K562 (cell line): ENCODE measurements around the gene CACNA2D3. TPM values are rescaled to one million over a fixed set of nuclear protein-coding genes. Genes with fewer than 3 reads are reported as not detected.

Experiments used
- ATAC-seq: fragments of 200-7000 bp; cut with Tn5 transposase; 3 replicates; pipeline ENCODE4 v1.9.1; 2020; ENCODE audit warnings: moderate library complexity
- BruUV-seq: library from RNA; stranded (reverse); fragments of 400-500 nt; replicated peaks from 2 replicates; lab custom pipeline; 2021; lab: Mats Ljungman, UMichigan
- CTCF ChIA-PET: fragments of 300-600 bp; formaldehyde crosslinking; extraction: SDS; loops from one replicate; lab custom pipeline; 2021; ENCODE audit warnings: low intra/inter-chr PET ratio; lab: Yijun Ruan, JAX
- POLR2A ChIA-PET: fragments of 300-600, 350-650 bp; sonication (Branson Sonifier 250); formaldehyde crosslinking; extraction: SDS; loops from one replicate; lab custom pipeline; 2021; ENCODE audit warnings: antibody characterized with exemption, inconsistent platforms; lab: Yijun Ruan, JAX
- DNase-seq, 4 experiments: peaks; one replicate each; pipeline versions ENCODE4 v3.0.0 to v3.0.0-alpha.2; 2011 to 2018; ENCODE audit warnings: low spot score in 3 of 4, mixed read lengths in 3 of 4; ENCODE audit errors: extremely low read depth in 1 of 4
- FAIRE-seq: peaks from 2 replicates; lab custom pipeline; 2011; peaks lifted over from hg19 to GRCh38; lab: Jason Lieb, UNC
- H2AFZ ChIP-seq: 2 replicates; pipeline ENCODE4 v1.6.0; 2011; ENCODE audit warnings: low read depth, low read length, control low read depth, inconsistent platforms
- H3K27ac ChIP-seq: fragments of 200-600 bp; 3 replicates; pipeline ENCODE4 v1.8.0; 2011; ENCODE audit warnings: low read depth, mild to moderate bottlenecking, control low read depth, inconsistent platforms, low read length, moderate library complexity, mixed read lengths; ENCODE audit errors: extremely low read depth
- H3K27me3 ChIP-seq, 2 experiments: fragments of 300-600 bp in 1 of 2; 2 replicates in 1 of 2; 3 replicates in 1 of 2; pipeline versions ENCODE4 v1.6.0 to v1.8.0; 2011; ENCODE audit warnings: inconsistent platforms in 2 of 2, low read length in 2 of 2, mild to moderate bottlenecking in 1 of 2, mixed read lengths in 1 of 2, moderate library complexity in 1 of 2; ENCODE audit not compliant: control insufficient read depth in 2 of 2, insufficient read depth in 2 of 2
- H3K36me3 ChIP-seq: fragments of 300-600 bp; 3 replicates; pipeline ENCODE4 v1.8.0; 2011; ENCODE audit warnings: mild to moderate bottlenecking, low read length, inconsistent platforms; ENCODE audit not compliant: control insufficient read depth, insufficient read depth
- H3K4me1 ChIP-seq, 2 experiments: fragments of 200-600 bp in 1 of 2; replicated peaks in 1 of 2; 2 replicates in 1 of 2; 3 replicates in 1 of 2; pipeline versions ENCODE4 v1.5.1 to v1.8.0; 2011; ENCODE audit warnings: inconsistent platforms in 2 of 2, low read length in 2 of 2, mild to moderate bottlenecking in 1 of 2, mixed read lengths in 1 of 2, moderate library complexity in 1 of 2; ENCODE audit not compliant: control insufficient read depth in 2 of 2, insufficient read depth in 2 of 2
- H3K4me2 ChIP-seq: 2 replicates; pipeline ENCODE4 v1.6.1; 2011; ENCODE audit warnings: low read length, control low read depth, inconsistent platforms, mixed read lengths; ENCODE audit not compliant: insufficient read depth
- H3K4me3 ChIP-seq: fragments of 200-600 bp; sonication (generic), shearing (Covaris generic); 2 replicates; pipeline ENCODE4 v1.5.1; 2016; ENCODE audit warnings: control low read depth, inconsistent platforms
- H3K79me2 ChIP-seq: fragments of 200-600 bp; 3 replicates; pipeline ENCODE4 v1.8.0; 2011; ENCODE audit warnings: low read length, inconsistent platforms; ENCODE audit not compliant: control insufficient read depth, insufficient read depth
- H3K9ac ChIP-seq, 2 experiments: 2 replicates each; pipeline versions ENCODE4 v1.6.0 to v1.6.1; 2011; ENCODE audit warnings: low read depth in 2 of 2, low read length in 2 of 2, control low read depth in 1 of 2, inconsistent platforms in 1 of 2, mild to moderate bottlenecking in 1 of 2, mixed read lengths in 1 of 2; ENCODE audit not compliant: insufficient read depth in 1 of 2
- H3K9me1 ChIP-seq: one replicate; pipeline ENCODE4 v1.6.0; 2011; ENCODE audit warnings: inconsistent platforms, mild to moderate bottlenecking, low read length, moderate library complexity; ENCODE audit not compliant: control insufficient read depth, insufficient read depth
- H3K9me3 ChIP-seq: replicated peaks from 2 replicates; pipeline ENCODE4 v1.5.1; 2011; ENCODE audit warnings: low read depth, low read length, inconsistent platforms; ENCODE audit not compliant: control insufficient read depth, insufficient read depth
- H4K20me1 ChIP-seq: replicated peaks from 2 replicates; pipeline ENCODE4 v1.6.1; 2011; ENCODE audit warnings: low read length, inconsistent platforms, mixed read lengths; ENCODE audit not compliant: control insufficient read depth, insufficient read depth
- MYC ChIP-seq, 2 experiments: fragments of 250-450 bp in 1 of 2; sonication (Bioruptor Pico) in 1 of 2; IDR thresholded peaks; 2 replicates each; pipeline versions ENCODE4 v1.5.1 to v1.6.1; 2012 to 2021; ENCODE audit warnings: low read depth in 2 of 2, borderline replicate concordance in 1 of 2, improper control_type of control experiment in 1 of 2, low read length in 1 of 2, mild to moderate bottlenecking in 1 of 2, moderate library complexity in 1 of 2
- SRF ChIP-seq, 2 experiments: fragments of 250-450, 450-650 bp in 1 of 2; sonication (Bioruptor Pico) in 1 of 2; sonication (generic) in 1 of 2; formaldehyde crosslinking; IDR thresholded peaks; 2 replicates each; pipeline versions ENCODE4 v1.5.0 to v1.5.1; 2020 to 2022; ENCODE audit warnings: mild to moderate bottlenecking in 1 of 2, missing genetic modification reagents in 1 of 2
- TFAP4 ChIP-seq: sonication (generic); formaldehyde crosslinking; IDR thresholded peaks from 2 replicates; pipeline ENCODE4 v1.8.0; 2022; ENCODE audit warnings: missing genetic modification reagents, mild to moderate bottlenecking, moderate library complexity, borderline replicate concordance
- XRCC3 ChIP-seq: fragments of 450-650 bp; IDR thresholded peaks from 2 replicates; pipeline ENCODE4 v1.6.1; 2017; ENCODE audit warnings: mild to moderate bottlenecking, moderate library complexity
- ZBTB12 ChIP-seq: fragments of 250-450 bp; sonication (Bioruptor Pico); IDR thresholded peaks from 2 replicates; pipeline ENCODE4 v1.4.0; 2020
- ZBTB7A ChIP-seq: IDR thresholded peaks from 2 replicates; pipeline ENCODE4 v1.6.1; 2011; ENCODE audit warnings: low read depth, mild to moderate bottlenecking, low read length, moderate library complexity, borderline replicate concordance; ENCODE audit not compliant: control insufficient read depth
- ZEB2 ChIP-seq: fragments of 450-650 bp; IDR thresholded peaks from 2 replicates; pipeline ENCODE4 v1.6.1; 2016
- ZNF12 ChIP-seq: sonication (generic); formaldehyde crosslinking; IDR thresholded peaks from 2 replicates; pipeline ENCODE4 v1.4.0; 2020; ENCODE audit warnings: mild to moderate bottlenecking, missing genetic modification reagents
- WGBS: fragments of 100-300 bp; shearing (Covaris generic); methylation state at CpG from one replicate; pipeline ENCODE4 v1.1.6; 2016; ENCODE audit warnings: low coverage, mixed read lengths; ENCODE audit not compliant: insufficient coverage; ENCODE audit errors: missing lambda C conversion rate; 5-methylcytosine and 5-hydroxymethylcytosine counted together
- in situ Hi-C: fragments of 300-500 bp; cut with MboI; formaldehyde crosslinking; loops from 4 replicates; pipeline ENCODE4 v1.15.0; 2018; ENCODE audit warnings: inconsistent platforms, mixed read lengths
- intact Hi-C: fragments of 100-400 bp; cut with micrococcal nuclease; formaldehyde crosslinking; loops from 2 replicates; pipeline ENCODE4 v1.14.2; 2022
- polyA plus RNA-seq, 8 experiments: library from polyadenylated mRNA; depleted of rRNA in 4 of 8; stranded (reverse) in 5 of 8; unstranded in 3 of 8; fragments of >200 nt; fragmentation: Nextera tagmentation in 2 of 8; fragmentation: Illumina TruSeq in 1 of 8; extraction: Ambion mirVana in 2 of 8; extraction: Trizol in 1 of 8; gene quantifications; 2 replicates each; pipeline versions ENCODE4 v1.2.1 to v1.2.3, GENCODE V29; 2011 to 2014; ENCODE audit warnings: inconsistent platforms in 1 of 8, missing spikeins in 1 of 8
- total RNA-seq, 7 experiments: library from RNA; depleted of rRNA in 6 of 7; stranded (reverse); fragments of >200 nt in 6 of 7; fragmentation: Illumina TruSeq in 2 of 7; extraction: Trizol in 2 of 7; gene quantifications; 2 replicates each; pipeline versions ENCODE4 v1.2.1 to v1.2.3, GENCODE V29; 2011 to 2021; ENCODE audit warnings: low replicate concordance in 1 of 7

Gene CACNA2D3
- total and polyA plus RNA-seq, 9 of the 15 experiments (the other 6 are each of a cell fraction or from before 2014, with no cell fraction given) = 0.01 TPM; not detected in 8

- no peak for TF ChIP-seq ZBTB7A
- TF ChIP-seq TFAP4 (CRISPR knock-in tag) = no peak
- no peak for TF ChIP-seq ZBTB12 (CRISPR knock-in tag)
- no peak for TF ChIP-seq ZNF12 (CRISPR knock-in tag)
Measured at GRCh38 chr3:54481606-54482365, 359.4 kb downstream of the CACNA2D3 start (continued).

- Histone ChIP-seq H3K4me2 (no peak overlapping the region), H3K79me2 (no peaks in the 10 kb centered on the region), H3K9ac (no peak overlapping the region), H3K27ac (no peak overlapping the region), H3K36me3 (no peaks in the 10 kb centered on the region), H3K4me1 (no peaks in the 10 kb centered on the region), H3K9me1 (no peaks in the 10 kb centered on the region), H2AFZ (no peak overlapping the region), H3K4me3 (no peak overlapping the region), H3K27me3 (no peaks in the 10 kb centered on the region), H4K20me1 (no peaks in the 10 kb centered on the region), H3K9me3 (no peaks in the 10 kb centered on the region)
- DNase-seq = no peak
- ChIA-PET CTCF (no interaction called here), POLR2A (no interaction called here)
- WGBS = 0% methylated on average over 6 of the region's 6 CpGs
- no peak for ATAC-seq
- in situ Hi-C loops (no loop called here), intact Hi-C loops (no loop called here)
- no peak for FAIRE-seq
- BruUV-seq = no TSS peak
- TF ChIP-seq XRCC3 (no peak), SRF (CRISPR knock-in tag; IDR thresholded peaks at IDR 0.05) (no peak), ZEB2 (no peak), MYC (IDR thresholded peaks at IDR 0.05; ENCODE audit: low read depth, low read length) (no peak), MYC (CRISPR knock-in tag; IDR thresholded peaks at IDR 0.05; ENCODE audit: borderline replicate concordance, low read depth) (no peak)
Measured at GRCh38 chr3:54484334-54484733, 362.0 kb downstream of the CACNA2D3 start.
